ENCODE data around the gene MRPS35.
"Not testable (repeated sequence)": the region's sequence is repeated elsewhere in the genome, so short reads cannot be mapped to it uniquely, and the experiment has no call there.

MRPS35 gene

DNA sequence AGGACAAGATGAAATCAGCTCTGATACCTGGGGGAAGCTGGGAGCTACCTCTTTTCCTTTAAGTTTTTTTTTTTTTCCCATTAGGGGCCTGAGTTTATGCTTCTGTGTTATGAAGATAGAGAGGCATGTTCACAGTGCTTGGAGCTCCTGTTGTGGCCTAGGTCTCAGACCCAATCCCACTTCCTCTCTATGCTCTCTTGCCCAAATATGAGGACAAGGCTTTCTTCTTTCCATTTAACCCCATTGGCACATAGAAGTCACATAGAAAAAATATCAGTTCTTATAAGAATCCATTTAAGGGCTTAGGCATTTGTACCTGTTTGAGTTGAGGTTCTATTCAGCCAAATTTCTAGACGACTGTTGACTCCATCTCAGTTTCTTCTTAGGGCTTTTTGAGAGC, 12.6 kb downstream of the MRPS35 start:
- H3K4me3 ChIP-seq (replicated peaks in 1 of 2; ENCODE audit: low read depth in 2 of 2, low read length in 2 of 2) = no peak overlapping the region
- TF ChIP-seq, protein P1, sequence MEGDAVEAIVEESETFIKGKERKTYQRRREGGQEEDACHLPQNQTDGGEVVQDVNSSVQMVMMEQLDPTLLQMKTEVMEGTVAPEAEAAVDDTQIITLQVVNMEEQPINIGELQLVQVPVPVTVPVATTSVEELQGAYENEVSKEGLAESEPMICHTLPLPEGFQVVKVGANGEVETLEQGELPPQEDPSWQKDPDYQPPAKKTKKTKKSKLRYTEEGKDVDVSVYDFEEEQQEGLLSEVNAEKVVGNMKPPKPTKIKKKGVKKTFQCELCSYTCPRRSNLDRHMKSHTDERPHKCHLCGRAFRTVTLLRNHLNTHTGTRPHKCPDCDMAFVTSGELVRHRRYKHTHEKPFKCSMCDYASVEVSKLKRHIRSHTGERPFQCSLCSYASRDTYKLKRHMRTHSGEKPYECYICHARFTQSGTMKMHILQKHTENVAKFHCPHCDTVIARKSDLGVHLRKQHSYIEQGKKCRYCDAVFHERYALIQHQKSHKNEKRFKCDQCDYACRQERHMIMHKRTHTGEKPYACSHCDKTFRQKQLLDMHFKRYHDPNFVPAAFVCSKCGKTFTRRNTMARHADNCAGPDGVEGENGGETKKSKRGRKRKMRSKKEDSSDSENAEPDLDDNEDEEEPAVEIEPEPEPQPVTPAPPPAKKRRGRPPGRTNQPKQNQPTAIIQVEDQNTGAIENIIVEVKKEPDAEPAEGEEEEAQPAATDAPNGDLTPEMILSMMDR (IDR thresholded peaks at IDR 0.05; ENCODE audit: low read depth, low read length) = no peak
- no peak for DNase-seq (ENCODE audit: low read depth in 2 of 2)

DNA sequence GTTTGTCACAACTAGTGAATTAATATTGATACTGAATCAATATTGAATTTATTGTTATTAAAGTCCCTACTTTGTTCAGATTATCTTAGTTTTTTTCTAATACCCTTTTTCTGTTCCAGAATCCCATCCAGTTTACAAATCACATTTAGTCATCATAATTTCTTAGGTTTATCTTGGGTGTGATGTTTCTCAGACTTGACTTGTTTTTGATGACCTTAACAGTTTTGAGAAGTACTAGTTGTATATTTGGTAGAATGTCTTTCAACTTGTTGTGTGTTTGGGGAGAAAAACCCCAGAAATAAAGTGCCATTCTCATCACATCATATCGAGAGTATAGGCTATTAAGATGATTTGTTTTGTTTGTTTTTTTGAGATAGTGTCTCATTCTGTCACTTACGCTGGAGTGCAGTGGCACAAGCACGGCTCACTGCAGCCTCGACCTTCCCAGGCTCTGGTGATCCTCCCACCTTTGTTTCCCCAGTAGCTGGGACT, 19.5 kb downstream of the MRPS35 start:
- H3K4me3 ChIP-seq (replicated peaks in 1 of 2; ENCODE audit: low read depth in 2 of 2, low read length in 2 of 2) = no peak overlapping the region
- no peak for DNase-seq (ENCODE audit: low read depth in 2 of 2)
- TF ChIP-seq, protein P1 (IDR thresholded peaks at IDR 0.05; ENCODE audit: low read depth, low read length) = no peak

DNA sequence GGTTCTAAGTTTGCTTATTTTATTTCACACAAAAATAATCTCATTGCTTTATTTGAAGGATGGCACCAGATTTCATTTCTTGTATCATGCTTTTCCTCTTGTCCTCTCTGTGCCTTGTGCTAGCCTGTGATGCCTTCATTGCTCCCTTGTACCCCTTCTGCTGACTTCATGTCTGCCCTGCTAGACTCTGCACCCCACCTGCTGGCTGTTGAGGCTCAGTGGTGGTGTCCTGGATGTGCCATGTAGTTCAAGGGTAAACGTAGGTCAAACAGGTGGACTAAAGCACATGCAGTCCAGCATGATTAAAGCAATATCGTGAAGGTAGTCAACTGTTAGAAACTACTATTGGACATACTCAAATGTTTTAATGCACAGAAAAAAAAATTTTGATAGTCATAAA, 21.6 kb downstream of the MRPS35 start:
- DNase-seq (ENCODE audit: low read depth in 2 of 2) = peak in 1 of 2 donors; percentile 22
- TF ChIP-seq, protein P1 (IDR thresholded peaks at IDR 0.05; ENCODE audit: low read depth, low read length) = peak; percentile 40
- no peak overlapping the region for H3K4me3 ChIP-seq (replicated peaks in 1 of 2; ENCODE audit: low read depth in 2 of 2, low read length in 2 of 2)

DNA sequence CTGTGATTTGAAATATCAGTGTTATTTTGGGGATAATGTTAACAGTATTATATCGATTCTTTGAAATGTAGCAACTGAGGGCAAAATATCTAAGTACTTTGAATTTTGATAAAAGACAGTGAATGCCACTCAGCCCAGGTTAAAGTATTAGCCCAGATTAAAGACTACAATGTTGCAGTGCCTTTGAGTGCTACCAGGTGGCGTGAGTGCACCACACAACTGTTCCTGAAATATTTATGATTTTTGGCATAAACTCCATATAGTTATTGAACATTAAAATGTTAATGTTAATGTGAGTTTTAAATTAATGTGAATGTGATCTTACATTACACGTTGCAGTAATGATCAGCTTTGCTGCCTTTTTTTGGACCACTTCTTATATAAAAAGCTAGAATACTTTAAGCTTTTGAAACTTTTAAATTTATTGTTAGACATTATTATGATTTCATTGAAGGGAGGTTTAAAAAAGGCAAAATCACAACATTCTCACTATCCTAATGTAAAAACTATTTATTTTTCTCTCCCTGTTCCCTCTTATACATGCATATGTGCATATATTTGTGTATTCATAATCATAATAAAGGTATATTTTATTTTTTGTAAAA, 22.5 kb downstream of the MRPS35 start:
- TF ChIP-seq, protein P1 (IDR thresholded peaks at IDR 0.05; ENCODE audit: low read depth, low read length) = peak; percentile 91

DNA sequence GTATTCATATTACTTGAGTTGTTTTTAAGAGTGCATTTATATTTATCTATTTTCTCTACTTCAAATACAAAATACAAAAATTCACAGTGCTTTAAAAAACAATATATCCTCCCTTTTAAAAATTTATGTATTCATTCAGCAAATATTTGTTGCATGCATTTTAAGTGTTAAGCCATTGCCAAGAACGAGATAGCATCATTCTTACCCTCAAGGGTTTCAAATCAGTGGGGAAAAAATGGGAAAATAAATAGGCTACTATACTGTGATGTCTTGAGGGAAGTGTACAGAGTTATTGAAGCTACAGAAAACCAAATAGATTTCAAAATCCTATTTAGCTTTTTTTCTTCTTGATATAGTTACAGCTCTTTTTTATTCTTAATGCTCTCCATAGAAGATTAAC, 23.2 kb downstream of the MRPS35 start:
- TF ChIP-seq, protein P1 (IDR thresholded peaks at IDR 0.05; ENCODE audit: low read depth, low read length) = no peak
- peak; percentile 15 to 19 for DNase-seq (ENCODE audit: low read depth in 2 of 2)
- H3K4me3 ChIP-seq (replicated peaks in 1 of 2; ENCODE audit: low read depth in 2 of 2, low read length in 2 of 2) = no peak overlapping the region

More for the DNA sequence above, 22.5 kb downstream of the MRPS35 start:
- H3K4me3 ChIP-seq (replicated peaks in 1 of 2; ENCODE audit: low read depth in 2 of 2, low read length in 2 of 2) = no peak overlapping the region
- DNase-seq (ENCODE audit: low read depth in 2 of 2) = peak; percentile 60 to 66

DNA sequence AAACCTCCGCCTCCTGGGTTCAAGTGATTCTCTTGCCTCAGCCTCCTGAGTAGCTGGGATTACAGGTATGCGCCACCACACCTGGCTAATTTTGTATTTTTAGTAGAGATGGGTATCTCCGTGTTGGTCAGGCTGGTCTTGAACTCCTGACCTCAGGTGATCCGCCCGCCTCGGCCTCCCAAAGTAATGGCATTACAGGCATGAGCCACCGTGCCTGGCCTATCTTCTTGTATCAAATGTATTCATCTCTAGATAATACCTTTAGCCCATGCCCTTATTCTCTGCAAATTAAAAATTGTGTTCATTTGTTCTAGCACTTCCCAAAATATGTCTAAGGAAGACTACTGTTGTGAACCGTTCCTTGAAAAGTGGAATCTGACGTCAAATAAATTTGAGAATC, 23.7 kb downstream of the MRPS35 start:
- not testable (repeated sequence) for DNase-seq (ENCODE audit: low read depth in 2 of 2); H3K4me3 ChIP-seq (replicated peaks in 1 of 2; ENCODE audit: low read depth in 2 of 2, low read length in 2 of 2)

DNA sequence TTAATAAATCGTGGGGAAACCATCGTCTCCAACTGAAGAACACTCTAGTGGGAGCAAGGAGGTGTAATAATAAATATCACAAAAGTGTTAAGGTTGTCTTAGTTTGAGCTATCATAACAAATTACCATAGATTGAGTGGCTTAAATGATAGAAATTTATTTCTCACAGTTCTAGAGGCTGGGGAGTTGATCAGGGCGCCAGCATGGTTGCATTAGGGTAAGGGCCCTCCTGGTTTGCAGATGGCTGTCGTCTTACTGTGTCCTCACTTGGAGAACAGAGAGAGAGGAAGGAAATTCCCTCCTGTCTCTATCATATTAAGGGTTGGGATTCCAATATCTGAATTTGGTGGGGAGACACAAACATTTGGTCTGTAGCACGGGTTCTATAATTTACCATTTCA, 33.0 kb downstream of the MRPS35 start:
- TF ChIP-seq, protein P1 (IDR thresholded peaks at IDR 0.05; ENCODE audit: low read depth, low read length) = no peak
- no peak for DNase-seq (ENCODE audit: low read depth in 2 of 2)
- H3K4me3 ChIP-seq (replicated peaks in 1 of 2; ENCODE audit: low read depth in 2 of 2, low read length in 2 of 2) = no peak overlapping the region

DNA sequence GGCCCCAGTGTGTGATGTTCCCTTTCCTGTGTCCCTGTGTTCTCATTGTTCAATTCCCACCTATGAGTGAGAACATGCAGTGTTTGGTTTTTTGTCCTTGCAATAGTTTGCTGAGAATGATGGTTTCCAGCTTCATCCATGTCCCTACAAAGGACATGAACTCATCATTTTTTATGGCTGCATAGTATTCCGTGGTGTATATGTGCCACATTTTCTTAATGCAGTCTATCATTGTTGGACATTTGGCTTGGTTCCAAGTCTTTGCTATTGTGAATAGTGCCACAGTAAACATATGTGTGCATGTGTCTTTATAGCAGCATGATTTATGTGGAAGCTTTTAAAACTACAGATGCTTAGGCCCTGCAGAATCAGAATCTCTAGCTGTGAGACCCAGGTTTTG, 35.1 kb downstream of the MRPS35 start:
- H3K4me3 ChIP-seq (replicated peaks in 1 of 2; ENCODE audit: low read depth in 2 of 2, low read length in 2 of 2); DNase-seq (ENCODE audit: low read depth in 2 of 2): not testable (repeated sequence)

All from cardiac fibroblast (primary cell).